ENCODE results near the gene NRXN3. TPM values are rescaled to one million over a fixed set of nuclear protein-coding genes. Genes with fewer than 3 reads are reported as not detected.

NRXN3 gene
- total RNA-seq, 2 donors from 2014 or later = not detected

DNA sequence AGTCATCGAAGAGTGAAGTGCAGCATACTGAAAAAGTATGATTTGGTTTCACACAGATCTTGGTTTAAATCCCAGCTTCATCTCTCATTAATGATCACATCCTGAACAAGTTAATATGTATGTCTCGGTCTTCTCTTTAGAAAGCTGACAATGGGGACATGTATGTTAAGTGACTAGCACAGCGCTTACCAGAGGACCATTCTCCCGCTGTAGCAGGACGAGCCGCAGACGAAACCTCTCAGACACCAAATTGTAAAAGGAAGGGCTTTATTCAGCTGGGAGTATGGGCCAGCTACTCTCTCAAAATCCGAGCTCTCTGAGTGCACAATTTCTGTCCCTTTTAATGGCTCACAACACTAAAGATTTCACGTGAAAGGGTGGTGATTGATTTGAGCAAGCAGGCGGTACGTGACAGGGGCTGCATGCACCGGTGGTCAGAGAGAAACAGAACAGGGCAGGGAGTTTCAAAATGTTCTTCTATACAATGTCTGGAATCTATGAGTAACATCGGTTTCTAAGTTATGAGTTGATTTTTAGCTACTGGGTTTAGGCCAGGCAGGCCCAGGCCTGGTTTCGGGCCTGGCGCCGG is 1358.7 kb downstream of the NRXN3 start:
- Mint-ChIP-seq H3K27me3 (no peaks in the 10 kb centered on the region), H3K36me3 (ENCODE audit: low read depth) (no peaks in the 10 kb centered on the region), H3K4me3 (no peak overlapping the region), H3K4me1 (no peaks in the 10 kb centered on the region), H3K27ac (no peak overlapping the region)
- no peak for DNase-seq
- H3K9me3 ChIP-seq (ENCODE audit: control insufficient read depth, low read length, poor library complexity, severe bottlenecking) = no peaks in the 10 kb centered on the region
- ATAC-seq = no peak

DNA sequence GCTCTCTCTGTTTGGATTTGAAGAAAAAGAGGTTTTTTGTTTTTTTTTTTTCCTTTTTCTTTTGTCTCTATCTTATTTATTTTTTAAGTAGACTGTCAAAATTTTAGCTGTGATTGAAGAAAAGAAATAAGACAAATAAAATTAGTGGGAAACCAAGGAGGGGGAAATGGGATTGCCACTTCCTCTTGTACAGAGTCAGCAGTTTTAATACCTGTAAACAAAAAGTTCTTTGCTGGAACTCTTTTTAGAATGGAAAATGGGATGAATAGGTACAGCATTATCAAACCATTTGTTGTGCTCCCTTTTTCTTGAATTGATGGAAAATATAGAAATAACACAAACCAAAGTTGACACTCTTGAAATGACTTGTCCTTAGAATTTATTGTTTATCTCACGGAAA is 1360.4 kb downstream of the NRXN3 start:
- Mint-ChIP-seq H3K4me3 (no peak overlapping the region), H3K27me3 (no peaks in the 10 kb centered on the region), H3K27ac (no peak overlapping the region), H3K4me1 (no peaks in the 10 kb centered on the region), H3K36me3 (ENCODE audit: low read depth) (no peaks in the 10 kb centered on the region)
- no peak for DNase-seq
- H3K9me3 ChIP-seq (ENCODE audit: control insufficient read depth, low read length, poor library complexity, severe bottlenecking) = no peaks in the 10 kb centered on the region
- no peak for ATAC-seq

DNA sequence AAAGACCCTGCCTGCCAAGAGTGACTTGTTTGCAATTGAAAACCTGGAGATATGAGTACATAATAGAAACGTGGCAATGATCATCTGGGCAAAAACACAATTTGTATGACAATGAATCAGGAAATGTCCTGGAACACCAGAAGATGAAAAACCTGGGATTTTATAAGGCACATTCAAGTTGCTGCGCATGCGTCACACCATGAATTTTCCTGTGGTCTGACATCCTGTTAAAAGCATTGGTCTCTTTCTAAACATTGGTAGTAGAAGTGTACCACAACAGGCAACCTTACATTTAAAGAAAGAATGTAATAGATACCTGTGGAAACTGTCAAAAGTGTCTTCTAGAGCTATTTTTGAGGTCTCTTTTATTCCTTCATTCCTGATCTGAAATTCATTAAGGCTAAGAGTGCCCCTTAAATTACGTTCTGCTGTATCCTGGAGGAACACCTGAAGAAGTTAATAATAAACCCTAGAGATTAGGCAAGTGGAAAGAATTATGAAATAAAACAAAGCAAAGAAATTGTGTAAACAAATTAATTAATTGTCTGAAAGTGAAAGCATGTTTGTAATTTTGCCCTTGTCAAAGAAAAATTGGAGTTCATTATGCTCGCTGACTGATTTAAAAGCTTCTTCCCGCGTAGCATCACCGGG is 1364.7 kb downstream of the NRXN3 start:
- no peak for ATAC-seq
- DNase-seq = no peak
- Mint-ChIP-seq H3K27ac (no peak overlapping the region), H3K4me3 (no peak overlapping the region), H3K36me3 (ENCODE audit: low read depth) (no peaks in the 10 kb centered on the region), H3K27me3 (no peaks in the 10 kb centered on the region), H3K4me1 (no peaks in the 10 kb centered on the region)
- H3K9me3 ChIP-seq (ENCODE audit: control insufficient read depth, low read length, poor library complexity, severe bottlenecking) = no peaks in the 10 kb centered on the region

DNA sequence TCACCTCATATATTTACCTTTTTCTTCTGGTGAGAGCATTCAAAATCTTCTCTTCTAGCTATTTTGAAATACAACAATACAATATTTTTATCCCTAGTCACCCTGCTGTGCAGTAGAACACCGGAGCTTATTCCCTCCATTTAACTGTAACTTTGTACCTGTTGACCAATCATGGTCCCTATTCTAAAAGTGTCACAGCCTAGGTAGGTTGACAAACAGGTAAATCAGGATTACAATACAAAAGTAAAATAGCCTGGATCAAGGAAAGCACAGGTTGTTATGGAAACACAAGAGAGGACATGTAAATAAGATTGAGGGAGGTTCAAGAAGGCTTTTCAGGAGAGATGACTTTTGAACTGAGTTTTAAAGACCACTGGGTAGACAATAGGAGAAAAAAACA is 1370.2 kb downstream of the NRXN3 start:
- ATAC-seq (no peak), DNase-seq (no peak)

DNA sequence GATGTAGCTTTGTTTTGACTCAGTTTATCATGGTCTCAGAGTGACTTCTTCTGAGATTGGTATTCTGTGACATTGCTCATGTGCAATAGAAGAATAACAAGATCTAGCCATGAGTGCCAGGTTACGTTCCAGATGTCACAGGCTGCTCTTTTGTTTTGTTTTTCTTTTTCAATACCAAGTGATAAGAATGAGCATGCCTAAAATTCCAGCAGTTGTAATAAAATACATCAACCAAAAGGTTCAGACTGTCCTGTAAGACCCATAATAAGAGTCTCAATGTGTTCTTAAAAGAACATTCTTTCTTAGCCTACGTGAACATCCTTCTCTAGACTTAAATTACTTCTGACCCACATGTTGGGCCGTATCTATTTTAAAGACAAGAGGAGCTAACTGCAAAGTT is 1371.9 kb downstream of the NRXN3 start:
- H3K9me3 ChIP-seq (ENCODE audit: control insufficient read depth, low read length, poor library complexity, severe bottlenecking) = no peaks in the 10 kb centered on the region
- no peak for ATAC-seq
- Mint-ChIP-seq H3K27me3 (no peaks in the 10 kb centered on the region), H3K4me1 (no peaks in the 10 kb centered on the region), H3K27ac (no peak overlapping the region), H3K36me3 (ENCODE audit: low read depth) (no peaks in the 10 kb centered on the region), H3K4me3 (no peak overlapping the region)
- DNase-seq = no peak

More for the DNA sequence above, 1370.2 kb downstream of the NRXN3 start:
- no peaks in the 10 kb centered on the region for H3K36me3 Mint-ChIP-seq (ENCODE audit: low read depth)
- no peaks in the 10 kb centered on the region for H3K9me3 ChIP-seq (ENCODE audit: control insufficient read depth, low read length, poor library complexity, severe bottlenecking)
- no peak overlapping the region for H3K4me3 Mint-ChIP-seq
- H3K27me3 Mint-ChIP-seq = no peaks in the 10 kb centered on the region
- H3K4me1 Mint-ChIP-seq = no peaks in the 10 kb centered on the region
- no peak overlapping the region for H3K27ac Mint-ChIP-seq

DNA sequence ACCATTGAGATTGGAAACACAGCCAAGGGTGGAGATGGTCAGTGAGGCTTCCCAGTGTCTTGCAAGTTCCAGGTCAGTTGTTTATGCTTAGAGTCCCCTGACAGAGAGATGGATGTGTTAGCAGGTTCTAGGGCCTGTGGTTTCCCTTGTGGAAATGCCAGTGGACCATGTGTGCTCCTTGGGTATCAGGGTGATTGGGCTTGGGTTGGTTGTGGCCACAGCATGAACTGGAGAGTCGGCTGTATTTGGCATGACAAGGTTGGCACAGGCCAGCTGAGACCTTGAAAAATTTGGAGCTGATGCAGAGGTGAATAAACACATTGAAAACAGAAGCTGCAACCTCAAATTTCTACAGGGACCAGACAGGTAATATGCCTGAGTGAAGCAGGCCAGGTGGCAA is 1373.2 kb downstream of the NRXN3 start:
- H3K9me3 ChIP-seq (ENCODE audit: control insufficient read depth, low read length, poor library complexity, severe bottlenecking) = no peaks in the 10 kb centered on the region
- Mint-ChIP-seq H3K4me1 (no peaks in the 10 kb centered on the region), H3K4me3 (no peak overlapping the region), H3K36me3 (ENCODE audit: low read depth) (no peaks in the 10 kb centered on the region), H3K27me3 (no peaks in the 10 kb centered on the region), H3K27ac (no peak overlapping the region)
- ATAC-seq = no peak
- DNase-seq = no peak

DNA sequence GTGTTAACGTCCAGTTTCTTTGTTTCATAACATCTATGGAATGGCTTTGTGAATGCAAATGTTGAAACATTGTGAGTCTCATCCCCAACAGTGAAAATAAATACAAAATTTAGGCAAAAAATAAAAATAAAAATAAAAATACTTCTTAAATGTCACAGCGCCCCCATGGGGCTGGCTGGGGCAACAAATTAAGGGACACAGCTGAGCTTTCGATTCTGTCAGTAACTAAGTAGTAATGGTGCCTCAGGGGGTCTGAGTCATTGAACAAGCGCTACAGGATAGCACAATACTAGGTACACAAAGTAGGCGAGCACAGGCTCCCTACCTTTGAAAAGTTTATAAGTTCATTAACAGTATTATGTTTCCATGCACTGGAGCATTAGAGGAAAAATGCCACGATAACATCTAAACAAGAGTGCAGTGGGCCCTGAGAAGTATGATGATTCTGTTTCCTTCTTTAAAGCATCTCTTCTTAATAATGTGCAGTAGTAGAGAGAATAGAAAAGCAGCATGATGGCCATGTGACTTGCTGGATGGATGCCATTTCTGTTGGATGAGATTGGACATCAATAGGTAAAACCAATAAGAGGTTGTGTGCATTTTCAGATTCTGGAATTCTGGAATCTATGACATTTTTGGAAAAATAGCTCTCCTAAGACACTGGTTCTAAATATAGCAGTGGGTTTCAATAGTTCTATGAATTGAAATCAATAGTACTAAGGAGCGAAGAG is 1374.0 kb downstream of the NRXN3 start:
- no peak overlapping the region for H3K4me3 Mint-ChIP-seq
- no peaks in the 10 kb centered on the region for H3K36me3 Mint-ChIP-seq (ENCODE audit: low read depth)
- no peaks in the 10 kb centered on the region for H3K9me3 ChIP-seq (ENCODE audit: control insufficient read depth, low read length, poor library complexity, severe bottlenecking)
- H3K27me3 Mint-ChIP-seq = no peaks in the 10 kb centered on the region
- no peak for DNase-seq
- no peak overlapping the region for H3K27ac Mint-ChIP-seq
- H3K4me1 Mint-ChIP-seq = no peaks in the 10 kb centered on the region
- no peak for ATAC-seq

DNA sequence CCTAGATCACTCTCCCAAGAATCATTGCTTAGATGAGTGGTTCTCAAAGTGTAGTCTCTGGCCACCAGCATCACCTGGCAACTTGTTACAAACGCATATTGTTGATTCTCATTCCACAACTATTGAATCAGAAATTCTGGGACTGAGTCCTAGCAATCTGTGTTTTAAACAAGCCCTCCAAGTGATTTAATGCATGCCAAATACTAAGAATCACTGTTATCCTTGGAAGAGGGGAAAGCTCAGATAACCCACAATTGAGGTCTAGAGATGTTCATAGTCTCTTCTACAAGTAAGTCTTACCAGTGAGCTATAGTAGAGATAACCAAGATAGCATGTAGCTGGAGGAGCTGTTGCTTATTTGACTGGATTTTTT is 1374.5 kb downstream of the NRXN3 start:
- Mint-ChIP-seq H3K36me3 (ENCODE audit: low read depth) (no peaks in the 10 kb centered on the region), H3K4me3 (no peak overlapping the region), H3K27me3 (no peaks in the 10 kb centered on the region), H3K4me1 (no peaks in the 10 kb centered on the region), H3K27ac (no peak overlapping the region)
- ATAC-seq (no peak), DNase-seq (no peak)
- no peaks in the 10 kb centered on the region for H3K9me3 ChIP-seq (ENCODE audit: control insufficient read depth, low read length, poor library complexity, severe bottlenecking)

DNA sequence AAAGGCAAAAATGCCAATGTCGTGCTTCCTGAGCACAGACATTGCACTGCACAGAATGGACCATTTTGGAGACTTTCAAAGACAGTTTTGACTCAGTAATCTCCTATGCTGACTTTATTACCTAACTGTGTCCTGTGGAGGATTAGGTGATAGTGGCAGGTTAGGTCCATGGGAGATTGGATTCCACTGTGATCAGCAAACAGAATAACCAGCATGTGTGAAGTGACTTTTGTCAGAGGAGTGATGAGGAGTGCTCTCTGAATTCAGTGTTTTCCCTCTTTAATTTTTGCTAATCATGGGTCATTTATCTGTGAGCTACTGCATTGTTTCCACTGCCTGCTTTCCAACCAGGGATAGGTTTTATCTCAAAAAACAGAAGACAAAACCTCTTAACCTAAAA is 1378.7 kb downstream of the NRXN3 start:
- H3K4me1 Mint-ChIP-seq = no peaks in the 10 kb centered on the region

DNA sequence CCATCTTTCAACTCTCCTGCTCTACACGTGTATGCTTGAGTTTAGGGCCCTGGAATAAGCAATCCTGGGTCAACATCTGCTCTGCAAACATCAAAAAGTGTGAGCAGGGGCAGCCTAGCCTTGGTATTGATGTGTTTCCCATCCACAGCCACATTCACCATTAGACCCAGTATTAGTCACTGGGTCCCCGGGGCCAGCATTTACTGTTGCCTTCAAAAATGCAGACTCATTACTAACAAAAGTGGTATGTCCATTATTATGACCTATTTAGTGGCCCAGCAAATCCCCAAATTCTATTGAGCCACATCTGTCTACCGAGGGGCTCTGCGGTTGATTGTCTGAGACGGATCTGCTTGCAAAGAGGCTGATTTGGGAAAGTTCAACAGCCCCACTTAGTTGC is 1379.3 kb downstream of the NRXN3 start:
- DNase-seq = no peak
- no peaks in the 10 kb centered on the region for H3K4me1 Mint-ChIP-seq
- ATAC-seq = no peak
- H3K27ac Mint-ChIP-seq = no peak overlapping the region
- H3K27me3 Mint-ChIP-seq = no peaks in the 10 kb centered on the region
- no peaks in the 10 kb centered on the region for H3K36me3 Mint-ChIP-seq (ENCODE audit: low read depth)
- H3K9me3 ChIP-seq (ENCODE audit: control insufficient read depth, low read length, poor library complexity, severe bottlenecking) = no peaks in the 10 kb centered on the region
- H3K4me3 Mint-ChIP-seq = no peak overlapping the region

More for the DNA sequence above, 1378.7 kb downstream of the NRXN3 start:
- no peaks in the 10 kb centered on the region for H3K9me3 ChIP-seq (ENCODE audit: control insufficient read depth, low read length, poor library complexity, severe bottlenecking)
- Mint-ChIP-seq H3K36me3 (ENCODE audit: low read depth) (no peaks in the 10 kb centered on the region), H3K4me3 (no peak overlapping the region), H3K27me3 (no peaks in the 10 kb centered on the region), H3K27ac (no peak overlapping the region)
- no peak for ATAC-seq
- DNase-seq = no peak

DNA sequence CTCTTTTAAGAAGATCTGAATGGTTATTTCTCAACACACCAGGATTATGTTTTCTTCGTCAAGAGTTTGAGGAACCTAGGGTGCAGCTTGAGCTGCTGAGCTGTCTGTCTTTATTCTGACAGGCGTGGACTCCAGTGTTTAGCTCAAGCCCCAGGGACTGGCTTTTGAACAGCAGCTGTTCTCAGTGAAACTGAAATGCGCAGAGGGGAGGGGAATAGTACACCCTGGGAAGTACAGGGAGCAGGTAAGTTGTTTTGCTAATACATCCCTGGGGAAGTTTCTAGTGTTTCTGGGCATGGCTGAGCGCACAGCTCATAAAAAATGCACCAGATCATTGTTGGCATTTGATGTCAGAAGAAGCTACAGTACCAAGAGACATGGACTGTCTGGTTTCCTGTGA is 1381.3 kb downstream of the NRXN3 start:
- Mint-ChIP-seq H3K4me1 (no peaks in the 10 kb centered on the region), H3K4me3 (no peak overlapping the region), H3K36me3 (ENCODE audit: low read depth) (no peaks in the 10 kb centered on the region), H3K27ac (no peak overlapping the region), H3K27me3 (no peaks in the 10 kb centered on the region)
- no peaks in the 10 kb centered on the region for H3K9me3 ChIP-seq (ENCODE audit: control insufficient read depth, low read length, poor library complexity, severe bottlenecking)
- DNase-seq = no peak
- ATAC-seq = no peak

DNA sequence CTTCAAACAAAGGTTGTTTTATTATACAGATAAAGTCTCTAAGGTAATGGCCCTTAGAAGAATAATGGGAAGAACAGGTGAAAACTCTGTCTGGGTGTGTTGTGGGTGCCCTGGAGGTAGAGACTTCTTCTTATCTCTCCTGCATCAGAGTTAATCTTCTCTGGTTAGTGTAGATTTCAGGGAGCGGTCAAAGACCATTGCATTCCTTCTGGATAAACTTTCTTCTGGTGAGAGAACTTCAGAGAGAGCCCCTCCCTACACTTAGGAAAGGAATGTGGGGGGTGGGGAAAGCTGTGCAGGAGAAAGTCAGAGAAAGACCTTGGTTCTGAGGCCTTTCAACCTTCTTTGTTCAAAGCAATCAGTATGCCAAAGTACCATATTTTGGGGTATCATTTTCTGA is 1382.6 kb downstream of the NRXN3 start:
- H3K9me3 ChIP-seq (ENCODE audit: control insufficient read depth, low read length, poor library complexity, severe bottlenecking) = no peaks in the 10 kb centered on the region
- ATAC-seq (no peak), DNase-seq (no peak)
- Mint-ChIP-seq H3K27me3 (no peaks in the 10 kb centered on the region), H3K27ac (no peak overlapping the region), H3K4me3 (no peak overlapping the region), H3K4me1 (no peaks in the 10 kb centered on the region), H3K36me3 (ENCODE audit: low read depth) (no peaks in the 10 kb centered on the region)

DNA sequence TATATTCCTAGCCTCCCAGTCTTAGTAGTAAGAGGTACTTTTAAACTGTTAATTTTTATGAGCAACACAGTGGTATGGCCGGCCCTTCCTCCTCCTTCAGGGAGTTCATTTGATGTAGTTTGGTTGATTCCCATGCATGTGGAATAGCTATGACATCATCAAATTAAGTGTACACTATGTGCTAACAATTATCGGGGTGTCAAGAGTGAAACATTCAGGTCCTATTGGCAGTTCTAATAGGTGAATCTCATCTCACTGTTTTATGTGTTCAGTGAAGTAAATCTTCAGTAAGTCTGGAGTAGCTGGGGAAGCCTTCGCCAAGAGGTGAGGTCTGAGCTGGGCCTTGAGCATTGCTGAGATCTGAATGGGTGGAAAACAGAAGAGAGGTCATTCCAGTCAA is 1384.6 kb downstream of the NRXN3 start:
- H3K9me3 ChIP-seq (ENCODE audit: control insufficient read depth, low read length, poor library complexity, severe bottlenecking) = no peaks in the 10 kb centered on the region
- Mint-ChIP-seq H3K36me3 (ENCODE audit: low read depth) (no peaks in the 10 kb centered on the region), H3K4me3 (no peak overlapping the region), H3K4me1 (no peaks in the 10 kb centered on the region), H3K27me3 (no peaks in the 10 kb centered on the region), H3K27ac (no peak overlapping the region)
- no peak for ATAC-seq
- no peak for DNase-seq

DNA sequence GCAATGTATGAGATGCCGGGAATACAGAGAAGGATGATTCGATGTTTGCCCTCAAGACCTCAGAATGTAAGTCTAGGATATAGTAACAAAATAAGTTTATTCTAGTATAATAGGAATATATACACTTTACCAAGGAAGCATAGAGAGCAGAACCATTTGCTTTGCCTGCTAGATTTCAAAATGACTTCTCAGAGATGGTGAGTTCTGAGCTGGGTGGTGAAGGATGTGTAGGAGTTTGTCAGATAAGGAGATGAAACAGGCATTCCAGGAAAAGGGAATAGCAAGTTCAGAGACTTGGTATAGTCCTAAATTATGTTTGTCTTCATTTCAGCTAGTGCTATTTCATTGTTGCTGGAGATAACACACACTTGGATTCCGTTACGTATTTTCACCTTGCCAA is 1385.3 kb downstream of the NRXN3 start:
- ATAC-seq = no peak
- no peak for DNase-seq
- no peak overlapping the region for H3K4me3 Mint-ChIP-seq
- H3K36me3 Mint-ChIP-seq (ENCODE audit: low read depth) = no peaks in the 10 kb centered on the region
- H3K4me1 Mint-ChIP-seq = no peaks in the 10 kb centered on the region
- no peaks in the 10 kb centered on the region for H3K27me3 Mint-ChIP-seq
- H3K27ac Mint-ChIP-seq = no peak overlapping the region
- no peaks in the 10 kb centered on the region for H3K9me3 ChIP-seq (ENCODE audit: control insufficient read depth, low read length, poor library complexity, severe bottlenecking)
